Measurements from ENCODE around the gene ZSWIM6.

Gene ZSWIM6

DNA sequence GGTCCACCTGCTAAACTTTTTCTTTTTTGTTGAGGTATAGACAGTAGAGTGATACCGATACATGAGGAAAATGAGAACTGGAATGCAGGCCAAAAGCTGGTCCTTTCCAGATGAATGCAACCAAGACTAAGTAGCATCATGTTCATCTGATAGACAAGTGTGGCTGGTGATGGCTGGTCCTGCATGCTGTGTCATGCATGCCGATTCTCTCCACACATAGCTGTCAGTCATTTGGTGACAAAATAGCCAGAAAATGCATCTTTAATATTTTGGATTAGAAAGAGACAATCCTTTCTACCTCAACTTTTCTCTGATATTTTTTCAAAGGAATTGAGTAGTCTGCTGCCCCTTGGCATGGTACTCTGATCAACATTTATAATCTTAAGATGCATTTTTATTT is 49.9 kb downstream of the ZSWIM6 start:
- TF ChIP-seq, protein P1, sequence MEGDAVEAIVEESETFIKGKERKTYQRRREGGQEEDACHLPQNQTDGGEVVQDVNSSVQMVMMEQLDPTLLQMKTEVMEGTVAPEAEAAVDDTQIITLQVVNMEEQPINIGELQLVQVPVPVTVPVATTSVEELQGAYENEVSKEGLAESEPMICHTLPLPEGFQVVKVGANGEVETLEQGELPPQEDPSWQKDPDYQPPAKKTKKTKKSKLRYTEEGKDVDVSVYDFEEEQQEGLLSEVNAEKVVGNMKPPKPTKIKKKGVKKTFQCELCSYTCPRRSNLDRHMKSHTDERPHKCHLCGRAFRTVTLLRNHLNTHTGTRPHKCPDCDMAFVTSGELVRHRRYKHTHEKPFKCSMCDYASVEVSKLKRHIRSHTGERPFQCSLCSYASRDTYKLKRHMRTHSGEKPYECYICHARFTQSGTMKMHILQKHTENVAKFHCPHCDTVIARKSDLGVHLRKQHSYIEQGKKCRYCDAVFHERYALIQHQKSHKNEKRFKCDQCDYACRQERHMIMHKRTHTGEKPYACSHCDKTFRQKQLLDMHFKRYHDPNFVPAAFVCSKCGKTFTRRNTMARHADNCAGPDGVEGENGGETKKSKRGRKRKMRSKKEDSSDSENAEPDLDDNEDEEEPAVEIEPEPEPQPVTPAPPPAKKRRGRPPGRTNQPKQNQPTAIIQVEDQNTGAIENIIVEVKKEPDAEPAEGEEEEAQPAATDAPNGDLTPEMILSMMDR (IDR thresholded peaks at IDR 0.05): no peak
- no peak for TF ChIP-seq ZFX (IDR thresholded peaks at IDR 0.05; ENCODE audit: borderline replicate concordance)

DNA sequence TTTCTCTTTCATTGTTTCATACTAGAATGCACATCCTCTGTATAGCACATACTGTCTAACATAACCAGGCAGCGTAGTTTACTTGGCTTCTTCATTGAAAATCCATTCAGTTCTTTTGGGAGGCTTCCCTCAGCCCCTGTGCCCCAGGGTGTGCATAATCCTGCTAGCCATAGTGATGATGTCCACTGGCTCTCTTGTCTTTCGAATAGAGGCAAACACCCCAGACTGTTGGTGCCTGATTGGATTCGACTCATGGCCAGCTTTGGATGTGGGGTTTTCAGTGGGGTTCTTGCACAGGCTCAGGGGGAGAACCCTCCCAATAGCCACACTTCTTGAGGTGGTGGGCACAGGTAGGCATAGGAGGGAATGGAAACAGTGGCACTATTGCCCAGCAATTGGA is 53.6 kb downstream of the ZSWIM6 start:
- peak overlapping the region; percentile 45 for H3K27ac ChIP-seq
- TF ChIP-seq, protein P1 (IDR thresholded peaks at IDR 0.05): no peak
- no peak for TF ChIP-seq ZFX (IDR thresholded peaks at IDR 0.05; ENCODE audit: borderline replicate concordance)

More for the DNA sequence above, 49.9 kb downstream of the ZSWIM6 start:
- no peak overlapping the region for H3K27ac ChIP-seq

DNA sequence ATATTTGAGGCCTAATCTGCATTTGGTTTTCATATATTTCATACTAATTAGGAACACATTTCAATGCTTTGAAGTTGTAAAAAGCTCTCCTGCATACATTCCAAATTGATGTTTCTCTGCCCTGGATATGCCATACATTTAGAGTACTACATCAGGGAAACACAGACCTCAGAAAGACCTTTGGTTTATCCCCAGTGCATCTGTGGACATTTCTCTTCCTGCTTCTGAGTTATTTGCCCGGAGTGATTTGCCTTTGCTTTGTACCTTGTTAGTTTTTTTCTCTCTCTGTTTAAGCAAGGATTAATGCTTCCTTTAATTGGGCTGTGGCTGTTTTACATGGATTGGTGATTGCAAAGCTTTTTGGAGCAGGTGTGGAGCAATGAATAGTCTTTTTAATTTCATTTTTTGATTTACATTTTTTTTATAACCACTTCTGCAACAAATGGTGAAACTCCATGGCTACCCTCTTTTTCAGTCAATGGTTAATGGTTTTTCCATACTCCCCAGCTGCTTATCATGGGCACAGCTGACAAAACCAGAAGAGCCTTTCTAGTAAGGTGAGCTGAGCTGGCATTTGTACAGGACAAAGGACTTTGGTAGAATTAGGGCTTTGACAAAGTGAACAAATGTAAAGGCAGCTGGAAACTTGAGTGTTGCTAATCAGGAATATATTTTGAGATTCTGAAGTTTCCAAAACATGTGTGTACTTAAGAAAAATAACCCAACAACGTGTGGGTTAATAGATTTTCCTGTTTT is 54.2 kb downstream of the ZSWIM6 start:
- peak overlapping the region; percentile 45 for H3K27ac ChIP-seq
- TF ChIP-seq ZFX (IDR thresholded peaks at IDR 0.05; ENCODE audit: borderline replicate concordance): no peak
- TF ChIP-seq, protein P1 (IDR thresholded peaks at IDR 0.05): no peak

DNA sequence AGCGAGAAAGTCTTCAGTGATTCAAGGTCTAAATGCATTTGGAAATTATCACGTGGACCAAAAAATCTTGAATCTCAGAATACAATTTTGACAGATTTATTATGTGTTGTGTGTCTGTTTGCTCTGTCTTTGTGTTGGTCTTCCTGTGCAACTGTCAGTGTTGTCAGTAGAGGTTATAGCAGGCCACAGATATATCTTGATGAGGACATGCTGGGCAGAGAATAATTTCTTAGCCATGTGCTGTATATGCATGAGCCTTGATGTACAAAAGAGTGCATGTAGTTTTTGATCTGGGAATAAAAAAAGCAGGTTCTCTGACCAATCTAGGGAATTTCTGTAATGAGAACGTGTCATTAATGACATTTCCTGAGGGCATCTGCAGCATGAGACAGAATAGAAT is 57.6 kb downstream of the ZSWIM6 start:
- no peak for TF ChIP-seq ZFX (IDR thresholded peaks at IDR 0.05; ENCODE audit: borderline replicate concordance)
- no peak overlapping the region for H3K27ac ChIP-seq

DNA sequence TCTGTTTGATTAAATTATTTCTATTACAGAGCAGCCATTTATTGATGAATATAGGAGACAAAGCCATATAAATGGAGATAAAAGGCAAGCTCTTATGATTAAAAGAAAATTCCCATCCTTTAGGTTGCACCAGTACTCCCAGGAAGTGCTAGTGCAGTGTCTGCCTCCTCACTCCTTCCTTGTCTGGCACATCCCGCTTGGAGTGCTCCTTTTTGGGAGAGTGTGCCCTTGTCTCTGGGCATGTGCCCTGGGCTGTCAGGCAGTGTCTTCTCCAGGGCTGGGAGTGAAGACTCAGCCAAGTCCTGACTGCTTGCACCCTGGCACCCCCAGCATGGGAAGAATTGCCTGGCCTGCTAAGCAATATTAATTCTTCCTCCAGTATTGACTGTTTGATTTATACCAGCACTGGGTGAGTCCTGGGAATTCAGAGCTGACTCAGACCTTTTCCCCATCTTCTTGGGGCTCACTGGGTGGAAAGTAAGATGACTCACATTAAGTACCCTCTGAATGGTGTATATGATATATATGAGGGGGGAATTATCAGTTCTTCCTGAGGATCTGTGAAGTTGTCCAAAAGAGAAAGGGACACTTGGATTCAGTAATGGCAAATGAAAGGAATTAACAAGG is 62.1 kb downstream of the ZSWIM6 start:
- TF ChIP-seq ZFX (IDR thresholded peaks at IDR 0.05; ENCODE audit: borderline replicate concordance): no peak
- H3K27ac ChIP-seq: no peak overlapping the region

DNA sequence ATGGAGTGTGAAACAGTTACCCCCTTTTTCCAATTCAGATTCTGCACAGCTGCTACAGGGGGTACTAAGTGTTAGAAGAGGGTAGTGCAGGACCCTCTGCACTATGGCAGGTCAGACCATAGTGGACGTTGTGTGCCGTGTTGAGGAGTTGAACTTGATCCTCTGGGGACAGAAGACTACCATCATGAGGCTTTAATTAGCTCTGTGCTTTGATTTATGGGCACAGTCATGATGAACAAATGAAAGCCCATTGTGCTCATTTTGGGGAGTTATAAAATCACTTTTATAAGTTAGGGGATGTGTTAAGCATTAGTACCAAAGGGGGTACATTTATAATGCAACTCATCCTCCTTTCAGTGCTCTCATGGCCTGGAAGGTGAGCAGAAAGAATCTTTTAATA is 62.7 kb downstream of the ZSWIM6 start:
- no peak overlapping the region for H3K27ac ChIP-seq
- TF ChIP-seq, protein P1 (IDR thresholded peaks at IDR 0.05): no peak
- no peak for TF ChIP-seq ZFX (IDR thresholded peaks at IDR 0.05; ENCODE audit: borderline replicate concordance)

DNA sequence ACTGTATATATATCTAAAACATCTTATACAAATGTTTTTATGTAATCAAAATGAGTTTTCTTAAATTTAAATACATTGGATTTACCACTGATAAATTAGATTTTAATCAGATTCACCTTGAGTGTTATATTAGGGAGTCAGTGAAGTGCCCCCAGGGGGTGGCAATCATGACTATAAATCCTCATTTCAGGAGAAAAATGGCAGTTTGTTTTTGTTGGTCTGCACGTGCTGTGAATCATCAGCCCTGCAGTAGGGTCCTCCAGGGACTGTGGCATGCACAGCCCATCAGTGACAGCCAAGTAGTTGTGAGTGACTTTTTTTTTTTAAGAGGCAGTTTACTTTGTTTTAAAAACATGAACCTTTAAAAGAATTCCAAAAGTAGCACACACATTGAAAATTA is 65.2 kb downstream of the ZSWIM6 start:
- H3K27ac ChIP-seq: no peak overlapping the region
- TF ChIP-seq, protein P1 (IDR thresholded peaks at IDR 0.05): no peak
- TF ChIP-seq ZFX (IDR thresholded peaks at IDR 0.05; ENCODE audit: borderline replicate concordance): no peak

DNA sequence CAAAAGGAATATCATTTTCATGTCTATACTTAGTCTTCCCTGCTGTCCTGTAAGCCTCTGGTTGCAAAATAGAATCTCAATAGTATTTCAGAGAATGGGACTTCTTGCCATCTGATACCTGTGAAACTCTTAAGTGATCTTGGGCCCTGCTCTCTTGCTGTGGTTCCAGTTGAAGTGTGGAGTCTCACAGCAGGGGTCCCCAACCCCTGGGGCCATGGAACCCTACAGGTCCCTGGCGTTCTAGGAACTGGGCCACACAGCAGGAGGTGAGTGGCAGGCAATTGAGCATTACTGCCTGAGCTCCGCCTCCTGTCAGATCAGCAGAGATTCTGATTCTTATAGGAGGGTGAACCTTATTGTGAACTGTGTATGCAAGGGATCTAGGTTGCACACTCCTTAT is 65.9 kb downstream of the ZSWIM6 start:
- no peak overlapping the region for H3K27ac ChIP-seq
- TF ChIP-seq, protein P1 (IDR thresholded peaks at IDR 0.05): no peak

Data from 22Rv1 (cell line).